NCI-H146 treated with DMSO at 0.1 percent for 48 hours (cell line): ENCODE measurements around the gene CORO1C.
"Not testable (repeated sequence)": the region's sequence is repeated elsewhere in the genome, so short reads cannot be mapped to it uniquely, and the experiment has no call there.

Experiments
- DNase-seq: peaks from one replicate; lab custom pipeline; 2025; ENCODE audit not compliant: unreplicated experiment; lab: John Stamatoyannopoulos, UW

CORO1C gene

GRCh38 chr12:108755481-108755880, 24.2 kb upstream of the CORO1C start:
- DNase-seq: no peak

- DNase-seq: no peak
Measured at GRCh38 chr12:108753976-108754375, 22.7 kb upstream of the CORO1C start.

- no peak for DNase-seq
Measured at GRCh38 chr12:108752387-108752786, 21.1 kb upstream of the CORO1C start.

GRCh38 chr12:108751821-108752220, 20.5 kb upstream of the CORO1C start:
- no peak for DNase-seq

GRCh38 chr12:108751003-108751402, 19.7 kb upstream of the CORO1C start:
- DNase-seq: not testable (repeated sequence)

GRCh38 chr12:108750526-108750925, 19.2 kb upstream of the CORO1C start:
- no peak for DNase-seq

GRCh38 chr12:108747563-108747962, 16.2 kb upstream of the CORO1C start:
- DNase-seq: no peak

- no peak for DNase-seq
Measured at GRCh38 chr12:108745641-108746040, 14.3 kb upstream of the CORO1C start.

- DNase-seq: no peak
Measured at GRCh38 chr12:108744021-108744897, 12.9 kb upstream of the CORO1C start.

GRCh38 chr12:108738170-108738569, 6.9 kb upstream of the CORO1C start:
- DNase-seq: no peak

GRCh38 chr12:108735855-108736254, 4.5 kb upstream of the CORO1C start:
- no peak for DNase-seq

- DNase-seq: no peak
Measured at GRCh38 chr12:108734200-108734906, 3.0 kb upstream of the CORO1C start.

GRCh38 chr12:108733230-108733531, 1.9 kb upstream of the CORO1C start:
- not testable (repeated sequence) for DNase-seq

GRCh38 chr12:108732489-108733229, 1.3 kb upstream of the CORO1C start:
- DNase-seq: no peak

GRCh38 chr12:108731866-108732461, 646 bp upstream of the CORO1C start:
- peak; percentile 92 for DNase-seq

- DNase-seq: peak; percentile 81
Measured at GRCh38 chr12:108730365-108731104, 783 bp downstream of the CORO1C start.

- DNase-seq: no peak
Measured at GRCh38 chr12:108729612-108730364, 1.5 kb downstream of the CORO1C start.

- DNase-seq: no peak
Measured at GRCh38 chr12:108728820-108729611, 2.3 kb downstream of the CORO1C start.
